HG02938 (cell line): ENCODE measurements around the gene CACNA1C.
"Not testable (repeated sequence)": the region's sequence is repeated elsewhere in the genome, so short reads cannot be mapped to it uniquely, and the experiment has no call there.

ENCODE experiments used
- ATAC-seq: cut with Tn5 transposase; IDR thresholded peaks from one replicate; pipeline ENCODE4 v1.9.1; 2021; ENCODE audit warnings: mild to moderate bottlenecking, moderate library complexity; ENCODE audit not compliant: unreplicated experiment

Gene CACNA1C

DNA sequence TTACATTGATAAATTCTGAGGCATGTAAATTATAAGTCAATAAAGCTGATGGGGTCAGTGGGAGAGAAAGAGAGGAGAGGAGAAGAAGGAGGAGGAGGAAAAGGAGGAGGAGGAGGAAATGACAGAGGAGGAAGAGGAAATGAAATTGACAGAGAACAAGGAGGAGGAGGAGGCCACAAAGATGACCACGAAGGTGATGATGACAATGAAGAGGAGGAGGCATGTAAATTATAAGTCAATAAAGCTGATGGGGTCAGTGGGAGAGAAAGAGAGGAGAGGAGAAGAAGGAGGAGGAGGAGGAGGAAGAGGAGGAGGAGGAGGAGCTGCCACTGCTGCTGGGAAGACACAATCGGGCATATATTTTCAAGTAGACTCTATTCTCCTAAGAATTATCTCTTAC, 438.6 kb downstream of the CACNA1C start:
- not testable (repeated sequence) for ATAC-seq

DNA sequence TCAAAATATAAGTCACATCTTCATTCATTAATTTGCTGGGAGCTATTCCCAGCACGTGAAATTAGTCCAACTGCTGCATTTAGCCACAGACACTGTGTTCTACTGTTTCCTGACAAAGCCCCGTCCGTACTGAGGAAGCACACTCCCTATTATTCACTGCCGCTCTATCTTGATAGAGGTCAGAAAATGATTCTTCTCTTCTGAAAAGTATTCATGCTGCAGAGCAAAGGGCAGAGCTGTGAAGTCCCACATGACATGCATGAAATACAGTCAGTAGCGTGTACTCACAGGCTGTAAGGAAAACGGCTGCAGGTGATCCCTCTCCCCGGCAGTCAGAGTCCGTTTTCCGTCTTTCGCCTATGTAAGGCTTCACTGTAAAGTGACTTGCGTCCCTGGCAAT, 439.4 kb downstream of the CACNA1C start:
- ATAC-seq, result no peak

DNA sequence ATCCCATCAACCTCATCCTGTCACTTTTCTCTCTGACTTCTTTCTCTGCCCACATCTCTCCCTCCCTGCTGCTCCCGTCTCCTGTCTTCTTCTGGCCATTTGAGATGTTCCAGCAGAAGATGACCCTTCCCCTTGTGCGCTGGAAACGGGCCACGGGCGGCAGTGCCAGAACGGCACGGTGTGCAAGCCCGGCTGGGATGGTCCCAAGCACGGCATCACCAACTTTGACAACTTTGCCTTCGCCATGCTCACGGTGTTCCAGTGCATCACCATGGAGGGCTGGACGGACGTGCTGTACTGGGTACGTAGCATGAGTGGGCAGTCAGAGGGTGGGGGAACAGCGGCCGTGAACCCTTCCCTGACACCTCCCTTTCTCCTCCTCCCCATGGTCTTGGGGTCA, 440.3 kb downstream of the CACNA1C start:
- no peak for ATAC-seq

DNA sequence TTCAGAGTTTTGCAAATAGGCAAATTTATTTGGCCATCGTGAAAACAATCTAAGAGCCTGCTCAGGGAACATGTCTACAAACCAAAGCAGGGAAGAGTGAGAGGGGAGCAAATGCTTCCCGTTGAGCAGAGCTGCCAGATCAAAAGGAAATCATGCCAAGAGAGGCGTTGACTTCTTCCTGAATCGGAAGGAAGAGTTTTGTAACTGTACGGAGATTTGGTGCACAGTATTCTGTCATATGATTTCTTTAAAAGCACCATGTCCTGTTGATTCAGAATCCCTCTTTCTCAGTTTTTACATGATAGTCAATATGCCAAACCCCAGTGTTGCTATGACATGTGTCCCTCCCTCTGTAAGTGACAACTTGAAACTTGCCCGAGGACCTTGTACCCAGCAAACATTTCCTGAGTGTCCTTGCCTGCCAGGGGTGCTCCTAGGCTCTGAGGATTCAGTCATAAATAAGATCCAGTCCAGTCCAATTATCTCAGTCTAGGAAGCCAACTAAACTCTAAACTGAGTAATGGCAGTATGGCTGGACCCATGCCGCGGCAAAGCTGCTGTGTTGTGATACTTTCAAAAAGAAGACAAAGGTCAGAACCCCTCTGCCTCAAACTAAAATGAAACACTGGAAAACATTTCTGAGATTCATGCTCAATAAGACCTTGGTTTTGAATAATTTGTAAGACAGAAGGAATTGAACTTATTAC, 441.9 kb downstream of the CACNA1C start:
- ATAC-seq, result no peak

DNA sequence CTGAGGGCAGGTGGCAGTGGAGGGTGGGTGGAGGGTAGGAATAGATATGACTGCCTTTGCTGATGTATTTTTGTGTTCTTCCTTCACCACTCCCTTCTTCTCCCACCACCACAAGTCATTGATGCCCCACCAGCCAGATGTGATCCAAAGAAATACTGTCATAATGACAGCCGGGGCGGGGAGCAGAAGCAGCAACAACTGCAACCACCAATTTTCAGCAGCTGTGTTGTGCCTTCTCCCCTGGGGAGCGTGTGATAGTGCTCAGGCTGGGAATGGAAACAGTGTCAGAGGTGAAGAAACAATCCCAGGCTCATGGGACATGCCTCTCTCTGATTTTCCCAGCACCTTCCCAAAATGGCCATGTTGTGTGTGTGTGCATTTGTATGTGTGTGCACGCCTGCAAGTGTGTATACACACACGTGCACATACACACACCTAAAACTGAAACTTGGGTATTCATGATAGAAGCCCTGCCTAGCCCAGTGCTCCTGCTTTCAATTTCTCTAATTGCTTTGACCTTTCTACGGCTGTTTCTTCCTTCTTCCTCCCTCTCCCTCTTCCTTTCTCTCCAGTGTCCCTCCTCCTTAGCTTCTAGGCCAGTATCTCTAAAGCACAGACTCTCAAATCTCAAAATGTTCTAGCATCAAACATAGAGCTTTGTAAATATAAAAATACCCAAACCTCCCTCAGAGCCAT, 442.8 kb downstream of the CACNA1C start:
- no peak for ATAC-seq

DNA sequence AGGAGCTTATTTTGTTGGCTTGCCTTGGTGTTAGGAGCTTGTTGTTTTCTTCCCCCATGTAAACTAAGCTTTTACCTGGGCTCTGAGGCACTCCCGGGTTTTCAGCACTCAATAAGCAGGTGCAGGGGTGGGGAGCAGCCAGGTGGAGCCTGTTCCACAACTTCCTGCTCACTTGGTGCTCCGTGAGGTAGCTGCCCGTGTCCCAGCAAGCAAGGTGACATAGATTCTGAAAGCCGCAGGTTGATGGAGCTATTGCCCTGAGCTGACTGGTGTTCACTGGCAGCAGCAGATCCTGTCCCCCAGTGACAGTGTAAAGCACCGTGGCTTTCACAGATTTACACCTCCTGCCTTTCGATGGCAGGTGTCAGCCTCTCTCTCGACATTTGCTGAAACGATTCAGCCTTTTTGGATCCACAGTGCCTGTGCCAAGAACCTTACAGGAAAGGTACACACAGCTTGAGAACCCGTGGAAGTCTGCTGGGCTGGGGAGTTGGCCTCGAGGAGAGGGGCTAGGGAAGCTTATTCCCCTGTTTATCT, 446.2 kb downstream of the CACNA1C start:
- ATAC-seq, result no peak

DNA sequence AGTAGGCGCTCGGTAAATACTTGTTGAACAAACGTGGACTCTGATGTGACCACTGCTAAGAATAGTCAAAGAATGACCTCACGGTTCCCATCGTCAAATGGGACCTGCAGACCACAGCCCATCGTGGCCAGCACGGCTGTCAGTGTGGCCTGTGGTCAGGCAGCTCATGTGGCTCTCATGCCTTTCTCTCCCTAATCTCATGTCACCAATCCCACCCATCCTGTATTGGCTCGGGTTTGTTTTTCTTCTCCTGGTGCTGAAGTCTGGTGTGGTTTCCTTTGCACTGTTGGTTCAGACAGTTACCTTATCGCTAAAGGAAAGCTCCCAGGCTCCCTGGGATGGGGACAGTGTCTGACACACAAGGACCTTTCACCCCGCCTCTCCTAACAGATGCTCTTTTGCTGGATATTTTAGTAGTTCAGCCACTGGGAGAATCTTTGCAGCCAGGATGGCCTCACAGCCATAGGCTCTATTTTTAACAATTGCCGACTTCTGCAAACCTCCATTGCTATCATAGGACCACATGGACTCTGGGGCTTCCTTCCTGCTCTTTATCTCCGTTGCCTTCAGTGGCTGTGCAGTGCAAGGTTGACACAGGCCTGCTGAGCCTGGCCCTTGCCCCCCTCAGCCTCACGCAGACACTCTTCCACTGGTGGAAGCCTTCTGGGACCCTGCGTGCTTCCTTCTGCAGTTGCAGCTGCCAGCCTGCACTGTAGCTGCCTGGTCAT, 448.8 kb downstream of the CACNA1C start:
- ATAC-seq, result no peak

DNA sequence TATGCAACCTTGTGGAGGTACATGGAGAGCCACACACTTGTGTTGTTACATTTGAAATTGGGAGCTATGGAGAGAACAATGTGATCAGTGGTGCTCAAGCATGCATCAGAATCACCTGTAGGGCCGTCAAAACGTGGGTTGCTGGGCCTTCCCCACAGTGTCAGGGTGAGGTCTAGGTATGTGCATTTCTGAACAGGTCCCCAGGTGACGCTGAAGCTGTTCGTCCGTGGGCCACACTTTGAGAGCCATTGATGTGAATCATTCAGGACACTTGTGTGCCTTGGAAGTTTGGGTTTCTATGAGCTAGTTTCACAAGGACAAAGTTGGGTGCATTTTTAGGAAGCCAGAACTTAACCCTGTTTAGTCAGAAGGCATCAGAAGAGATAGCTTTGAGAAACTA, 450.2 kb downstream of the CACNA1C start:
- no peak for ATAC-seq

DNA sequence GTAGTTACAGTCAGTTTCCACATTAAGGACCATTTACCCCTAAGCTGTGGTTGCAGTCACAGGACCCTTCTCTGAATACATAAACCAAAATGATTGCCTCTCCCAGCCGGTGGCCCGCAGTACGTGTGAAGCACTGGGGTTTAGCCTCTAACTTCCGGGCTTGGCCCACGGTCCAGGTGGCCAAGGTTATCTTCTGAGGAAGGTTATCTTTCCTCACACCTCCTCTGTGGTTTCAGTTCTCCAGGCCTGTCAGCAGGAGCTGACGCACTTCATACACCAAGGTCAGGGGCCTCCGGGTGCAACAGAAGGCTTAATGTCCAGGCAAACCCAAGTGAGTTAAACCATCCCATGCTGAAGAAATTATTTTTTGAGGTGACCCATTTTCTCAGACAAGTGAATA, 451.0 kb downstream of the CACNA1C start:
- no peak for ATAC-seq

DNA sequence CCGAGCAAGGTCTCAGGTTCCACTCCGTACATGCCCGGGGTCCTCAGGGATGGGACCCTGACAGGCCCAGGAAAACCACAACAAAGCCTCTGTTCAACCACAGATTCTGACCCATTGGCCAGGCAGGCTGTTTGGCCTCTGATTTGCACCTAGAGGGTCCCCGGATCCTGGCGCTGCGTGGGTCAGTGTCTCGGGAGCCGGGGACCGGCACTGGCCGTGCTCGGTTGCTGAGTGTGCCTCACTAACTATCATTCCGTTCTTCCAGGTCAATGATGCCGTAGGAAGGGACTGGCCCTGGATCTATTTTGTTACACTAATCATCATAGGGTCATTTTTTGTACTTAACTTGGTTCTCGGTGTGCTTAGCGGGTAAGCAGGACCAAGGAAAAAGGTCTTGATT, 451.8 kb downstream of the CACNA1C start:
- no peak for ATAC-seq

DNA sequence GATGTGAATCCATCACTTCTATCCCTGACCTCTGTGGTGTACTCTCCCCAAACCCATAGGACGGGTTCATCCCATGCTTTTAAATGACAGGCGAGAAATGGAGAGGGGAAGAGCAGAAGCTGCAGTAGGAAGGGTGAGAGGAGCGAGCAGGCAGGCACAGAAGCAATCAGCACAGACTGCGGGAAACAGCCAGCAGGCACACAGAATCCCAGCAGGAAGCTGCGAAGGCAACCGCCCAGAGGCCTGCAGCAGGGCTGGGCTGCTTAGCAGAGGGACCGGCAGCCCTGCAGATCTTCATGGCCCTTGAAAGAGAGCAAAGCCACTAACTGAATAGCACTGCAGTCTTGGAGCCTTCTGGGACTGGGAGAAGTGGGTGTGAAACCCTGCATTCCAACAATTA, 455.0 kb downstream of the CACNA1C start:
- no peak for ATAC-seq

DNA sequence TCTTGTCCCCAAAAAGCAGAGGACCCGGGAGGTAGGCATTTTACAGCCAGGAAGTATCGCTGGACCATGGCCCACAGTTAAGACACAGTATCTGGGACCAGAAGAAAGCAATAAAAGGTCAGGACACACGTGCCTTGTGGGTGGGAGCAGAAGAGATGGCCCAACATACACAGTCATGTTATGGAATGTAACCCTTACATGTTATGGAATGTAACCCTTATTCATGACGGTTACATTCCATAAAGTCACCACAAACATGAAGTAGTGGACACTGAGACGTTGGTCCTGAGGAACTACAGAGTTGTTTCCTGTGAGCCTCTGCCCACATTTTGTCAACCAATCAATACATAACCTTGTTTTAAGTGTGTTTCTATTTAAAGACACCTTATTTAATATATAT, 456.4 kb downstream of the CACNA1C start:
- ATAC-seq, result no peak

DNA sequence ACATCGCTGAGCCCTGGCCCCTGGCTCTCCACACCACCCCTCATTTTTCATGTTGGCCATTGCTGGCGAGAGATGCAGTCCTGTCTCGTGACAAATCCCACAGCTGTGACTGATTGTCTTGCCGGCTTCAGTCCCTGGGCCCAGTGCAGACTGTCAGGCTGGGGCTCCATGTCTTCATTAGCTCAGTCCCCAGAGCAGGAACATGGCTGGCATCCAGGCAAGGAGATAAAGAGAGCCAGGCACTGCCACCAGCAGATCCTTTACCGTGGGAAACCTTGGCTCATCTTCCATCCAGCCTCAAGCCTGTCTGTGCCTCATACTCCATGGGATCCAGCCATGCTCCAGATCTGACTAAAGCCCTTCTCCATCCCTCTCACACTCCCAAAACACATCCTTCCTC, 457.3 kb downstream of the CACNA1C start:
- no peak for ATAC-seq

DNA sequence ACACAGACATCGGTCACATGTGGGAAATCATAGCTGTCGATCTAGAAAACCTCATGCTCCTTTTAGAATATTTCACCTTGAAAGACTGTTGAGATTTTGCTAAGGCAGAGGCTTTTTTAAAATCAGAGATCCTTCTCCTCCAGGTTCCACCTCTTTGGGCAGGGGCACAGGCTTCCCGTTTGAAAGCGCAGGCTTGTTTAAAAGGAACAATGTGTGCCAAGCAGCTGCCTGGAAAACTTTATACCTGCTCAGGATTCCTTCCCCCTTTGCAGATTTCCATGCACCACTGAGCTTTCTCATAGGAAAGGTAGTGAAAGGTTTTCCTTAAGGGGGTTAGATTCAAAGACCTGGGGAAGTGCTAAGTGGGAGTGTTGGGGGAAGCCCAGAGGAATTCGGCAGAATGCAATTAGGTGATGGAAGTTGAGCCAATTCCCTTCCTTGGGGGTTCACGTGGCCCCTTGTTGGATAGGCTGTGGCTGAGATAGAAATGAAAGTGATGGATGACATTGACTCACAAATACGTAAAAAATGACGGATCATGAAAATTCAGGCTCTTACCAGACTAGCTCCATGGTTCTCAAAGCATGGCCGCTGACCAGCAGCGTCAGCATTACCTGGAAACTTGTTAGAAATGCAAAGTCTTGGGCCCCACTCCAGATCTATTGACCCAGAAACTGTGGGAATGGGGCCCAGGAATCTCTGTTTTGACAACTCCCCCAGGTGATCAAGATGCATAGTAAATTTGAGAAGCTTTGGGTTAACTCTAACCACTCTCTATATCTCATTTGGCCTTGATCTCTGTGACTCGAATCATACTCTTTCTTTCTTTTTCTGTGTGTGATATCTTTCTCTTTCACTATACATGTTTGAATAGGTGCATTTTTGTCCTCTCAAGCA, 460.6 kb downstream of the CACNA1C start:
- no peak for ATAC-seq

DNA sequence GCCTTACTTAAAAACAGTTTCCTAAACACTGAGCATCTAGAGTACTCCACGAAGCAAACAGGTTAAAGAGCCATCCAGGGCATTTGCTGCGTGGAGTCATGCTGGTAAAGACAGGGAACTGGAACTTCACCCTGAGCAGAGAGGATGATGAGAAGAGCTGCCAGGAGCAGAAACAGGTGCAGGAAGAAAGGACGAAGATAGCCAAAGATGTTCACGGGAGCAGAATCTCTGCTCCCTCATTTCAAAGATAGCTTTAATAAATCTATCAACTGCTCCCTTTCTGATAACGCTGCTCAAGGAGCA, 461.2 kb downstream of the CACNA1C start:
- ATAC-seq, result no peak

DNA sequence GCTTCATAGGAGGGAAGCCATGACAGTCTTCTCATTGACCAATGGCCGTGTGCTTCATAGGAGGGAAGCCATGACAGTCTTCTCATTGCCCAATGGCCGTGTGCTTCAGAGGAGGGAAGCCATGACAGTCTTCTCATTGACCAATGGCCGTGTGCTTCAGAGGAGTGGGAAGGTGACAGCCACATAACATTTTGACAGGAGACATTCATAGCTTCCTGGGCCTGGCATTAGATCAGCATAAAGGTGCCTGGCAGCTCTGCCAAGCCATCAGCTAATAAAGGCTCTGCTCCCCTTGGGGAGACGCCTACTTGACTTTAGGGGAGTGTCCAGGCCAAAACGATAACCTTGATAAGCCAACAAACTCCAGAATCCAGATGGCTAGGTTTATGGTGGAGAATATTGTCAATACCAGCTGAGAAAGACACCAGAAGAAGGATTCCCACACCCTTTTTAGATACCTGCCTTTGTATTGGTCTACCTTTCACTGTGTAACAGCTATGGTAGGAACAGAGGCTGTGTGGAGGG, 468.0 kb downstream of the CACNA1C start:
- no peak for ATAC-seq

DNA sequence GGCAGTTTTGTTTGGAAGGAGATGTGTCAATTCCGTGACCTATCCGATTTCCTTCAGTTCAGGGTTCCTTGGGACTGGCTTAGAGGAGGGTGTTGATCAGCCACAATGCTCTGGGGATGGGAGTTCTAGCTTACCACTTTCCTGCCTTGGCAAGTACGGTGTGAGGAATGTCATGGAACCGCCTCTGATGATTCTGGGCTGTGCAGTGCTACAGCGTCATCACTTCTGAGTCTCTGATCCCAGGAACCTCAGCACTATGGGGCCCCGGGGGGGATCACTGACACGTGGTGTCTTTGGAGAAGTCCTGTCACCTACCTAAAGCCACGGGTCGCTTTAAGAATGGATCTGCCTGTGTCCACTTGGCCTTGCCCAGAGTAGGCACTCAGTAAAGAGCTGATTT, 470.5 kb downstream of the CACNA1C start:
- no peak for ATAC-seq

DNA sequence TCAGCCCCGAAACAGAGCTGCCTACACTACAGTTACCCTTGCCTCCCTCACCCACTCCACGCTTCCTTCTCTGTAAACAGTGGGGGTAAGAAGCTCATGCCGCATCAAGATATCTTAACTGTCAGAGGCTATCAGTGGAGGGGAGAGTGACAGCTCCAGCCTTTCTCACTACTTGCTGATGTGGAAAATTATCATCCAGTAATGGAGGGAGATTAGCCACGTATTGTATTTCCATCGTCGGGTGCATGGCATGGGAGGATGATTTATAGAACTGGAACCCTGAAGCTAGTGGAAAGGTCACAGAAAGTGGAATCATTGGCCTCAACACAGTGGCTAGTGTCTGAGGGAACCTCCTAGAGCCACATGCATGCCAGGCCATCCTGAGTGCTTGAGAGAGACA, 471.1 kb downstream of the CACNA1C start:
- no peak for ATAC-seq

DNA sequence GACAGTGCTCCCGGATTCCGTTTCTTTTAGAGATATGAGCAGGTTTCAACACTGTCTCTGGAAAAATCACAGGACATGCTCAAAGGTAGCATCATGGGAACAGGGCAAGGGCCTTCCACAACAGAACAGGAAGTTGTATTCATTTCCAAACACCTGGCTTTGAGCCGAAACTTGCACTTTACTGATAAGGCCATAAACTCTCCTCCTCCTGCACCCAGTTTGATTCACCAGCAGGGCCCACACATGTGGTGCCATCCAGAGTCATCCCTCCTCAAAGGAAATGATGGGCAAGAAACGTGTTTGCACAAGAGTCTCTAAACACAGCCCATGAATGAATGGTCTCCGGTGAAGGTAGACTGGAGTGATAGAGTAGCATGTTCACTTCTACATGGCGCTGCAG, 473.6 kb downstream of the CACNA1C start:
- ATAC-seq, result no peak

DNA sequence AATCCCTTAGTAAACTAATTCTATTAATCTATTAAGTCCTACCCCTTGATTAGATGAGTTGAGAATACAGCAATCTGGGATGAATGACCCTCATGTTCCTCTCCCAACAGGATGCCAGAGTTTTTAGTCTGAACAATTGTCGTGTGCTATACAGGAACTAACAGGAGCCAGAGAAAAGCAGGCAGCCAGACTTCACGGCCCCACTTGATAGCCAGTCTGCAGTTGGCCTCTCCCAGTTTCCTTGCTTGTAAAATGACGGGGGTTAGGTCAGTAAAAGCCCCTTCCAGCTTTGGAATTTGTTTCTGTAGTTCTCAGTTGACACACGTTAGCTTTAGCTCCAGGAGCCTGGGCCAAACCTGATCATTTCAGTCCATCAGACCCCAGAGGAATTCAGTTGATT, 475.2 kb downstream of the CACNA1C start:
- no peak for ATAC-seq

DNA sequence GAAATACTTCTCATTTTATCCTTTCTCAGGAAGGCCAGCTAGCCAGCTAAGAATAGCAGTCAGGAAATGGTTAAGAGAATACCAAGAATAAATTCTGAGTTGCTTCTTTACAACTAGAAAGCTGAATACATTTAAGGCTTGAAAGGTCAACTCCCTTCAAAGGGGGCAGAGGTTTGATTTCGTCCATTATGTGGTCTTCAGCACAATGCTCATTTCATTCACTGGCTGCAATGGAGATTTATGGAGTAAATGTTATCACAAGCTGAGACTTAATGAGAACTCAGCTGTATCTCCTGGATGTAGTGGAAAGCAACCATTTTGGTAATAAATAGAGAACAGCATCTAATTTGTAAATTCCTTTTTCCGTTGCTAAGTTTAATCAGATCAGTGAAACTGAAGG, 477.0 kb downstream of the CACNA1C start:
- no peak for ATAC-seq
